Immature natural killer cell (primary cell): ENCODE results near the gene FAM110D. TPM values are rescaled to one million over a fixed set of nuclear protein-coding genes. Genes with fewer than 3 reads are reported as not detected.

Source experiments
- DNase-seq, 3 donors: peaks; one replicate each; pipeline ENCODE4 v3.0.0; 2022; ENCODE audit warnings: mixed read lengths in 1 of 3
- H3K27ac Mint-ChIP-seq, 6 donors: one replicate each; pipeline ENCODE4 v1.8.0; 2020; ENCODE audit warnings: mixed read lengths in 6 of 6, mild to moderate bottlenecking in 5 of 6, inconsistent platforms in 4 of 6, moderate library complexity in 3 of 6
- H3K27me3 Mint-ChIP-seq, 3 donors: one replicate each; pipeline ENCODE4 v1.8.0; 2020 to 2021; ENCODE audit warnings: low read depth in 3 of 3, mild to moderate bottlenecking in 3 of 3, mixed read lengths in 3 of 3, moderate library complexity in 3 of 3, inconsistent platforms in 1 of 3
- H3K36me3 Mint-ChIP-seq, 3 donors: one replicate each; pipeline ENCODE4 v1.8.0; 2020; ENCODE audit warnings: mixed read lengths in 3 of 3, inconsistent platforms in 2 of 3, mild to moderate bottlenecking in 2 of 3
- H3K4me1 Mint-ChIP-seq, 2 donors: one replicate each; pipeline ENCODE4 v1.8.0; 2020; ENCODE audit warnings: inconsistent platforms in 2 of 2, mild to moderate bottlenecking in 2 of 2, mixed read lengths in 2 of 2, moderate library complexity in 1 of 2
- H3K4me3 Mint-ChIP-seq, 5 donors: one replicate each; pipeline ENCODE4 v1.8.0; 2020; ENCODE audit warnings: mild to moderate bottlenecking in 5 of 5, mixed read lengths in 5 of 5, inconsistent platforms in 3 of 5, moderate library complexity in 3 of 5
- H3K9me3 Mint-ChIP-seq, 6 donors: one replicate each; pipeline ENCODE4 v1.8.0; 2020; ENCODE audit warnings: mild to moderate bottlenecking in 6 of 6, mixed read lengths in 6 of 6, inconsistent platforms in 4 of 6, moderate library complexity in 3 of 6
- polyA plus RNA-seq, 3 donors: library from polyadenylated mRNA; unstranded; fragments of 300-500 nt; fragmentation: Illumina TruSeq; gene quantifications; one replicate each; pipeline ENCODE4 v1.2.3, GENCODE V29; 2021

FAM110D gene
- polyA plus RNA-seq, 3 donors from 2014 or later, result not detected

GRCh38 chr1:26145041-26145959 is 13.6 kb upstream of the FAM110D start:
- H3K4me3 Mint-ChIP-seq, result no peak overlapping the region
- peak overlapping the region in 1 of 6 donors; percentile 11 for H3K27ac Mint-ChIP-seq
- H3K36me3 Mint-ChIP-seq, result no peaks in the 10 kb centered on the region

DNA sequence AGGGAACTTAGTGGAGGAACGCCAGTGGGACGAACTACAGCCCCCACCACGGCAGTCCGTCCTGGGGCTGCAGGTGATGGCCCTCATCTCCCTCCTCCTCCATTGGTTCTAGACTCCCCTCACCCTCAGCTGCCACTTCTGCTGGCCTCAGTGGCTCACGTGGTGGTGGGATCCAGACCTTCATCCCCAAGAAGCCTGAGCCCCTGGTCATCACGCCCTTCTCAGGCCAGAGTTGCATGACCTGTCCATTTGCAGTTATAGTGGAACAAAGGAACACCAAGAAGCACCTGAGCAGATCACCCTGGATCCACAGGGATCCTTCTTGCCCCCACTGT is 13.0 kb upstream of the FAM110D start:
- H3K9me3 Mint-ChIP-seq, result no peaks in the 10 kb centered on the region
- no peak for DNase-seq
- H3K4me1 Mint-ChIP-seq, result peaks cover 0 to 8% of the 10 kb centered on the region in 2 donors
- H3K4me3 Mint-ChIP-seq, result no peak overlapping the region
- H3K36me3 Mint-ChIP-seq, result no peaks in the 10 kb centered on the region
- no peak overlapping the region for H3K27ac Mint-ChIP-seq
- H3K27me3 Mint-ChIP-seq, result peaks cover 5 to 18% (median 16%) of the 10 kb centered on the region in 3 donors

More at GRCh38 chr1:26145041-26145959, 13.6 kb upstream of the FAM110D start:
- peaks cover 7 to 18% (median 16%) of the 10 kb centered on the region in 3 donors for H3K27me3 Mint-ChIP-seq
- peaks cover 0 to 8% of the 10 kb centered on the region in 2 donors for H3K4me1 Mint-ChIP-seq
- DNase-seq, result peak; percentile 66 to 73 (median 68)
- no peaks in the 10 kb centered on the region for H3K9me3 Mint-ChIP-seq

DNA sequence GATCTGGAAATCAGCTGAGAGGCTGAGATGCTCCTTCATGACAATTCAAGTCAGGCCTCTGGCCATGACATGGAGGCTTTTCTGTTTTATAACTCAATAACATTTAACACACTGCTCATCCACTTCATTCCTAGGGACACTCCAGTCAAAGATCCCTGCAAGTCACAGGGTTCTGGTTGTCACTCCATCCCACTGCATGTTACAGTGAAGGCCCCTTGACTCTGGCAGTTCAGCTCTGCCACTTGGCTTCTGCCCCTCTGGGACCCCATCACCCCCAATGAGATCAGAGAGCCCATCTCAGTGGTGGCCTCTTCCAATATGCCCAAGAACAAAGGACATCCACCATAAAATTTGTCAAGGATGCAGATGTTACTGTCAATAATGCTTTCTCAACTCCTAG is 10.0 kb upstream of the FAM110D start:
- Mint-ChIP-seq H3K9me3 (no peaks in the 10 kb centered on the region), H3K27ac (no peak overlapping the region), H3K27me3 (peaks cover 6 to 20% (median 8%) of the 10 kb centered on the region in 3 donors), H3K4me1 (peaks cover 0 to 8% of the 10 kb centered on the region in 2 donors), H3K4me3 (no peak overlapping the region), H3K36me3 (no peaks in the 10 kb centered on the region)
- DNase-seq, result no peak

GRCh38 chr1:26153966-26154532 is 4.8 kb upstream of the FAM110D start:
- Mint-ChIP-seq H3K36me3 (no peaks in the 10 kb centered on the region), H3K27ac (no peak overlapping the region), H3K27me3 (peaks cover 9 to 15% (median 12%) of the 10 kb centered on the region in 3 donors), H3K4me3 (no peak overlapping the region), H3K4me1 (peaks cover 0 to 2% of the 10 kb centered on the region in 2 donors), H3K9me3 (no peaks in the 10 kb centered on the region)
- DNase-seq, result no peak

- no peak for DNase-seq
- Mint-ChIP-seq H3K4me1 (peaks cover 0 to 2% of the 10 kb centered on the region in 2 donors), H3K27ac (no peak overlapping the region), H3K27me3 (peaks cover 12 to 15% (median 12%) of the 10 kb centered on the region in 3 donors), H3K36me3 (no peaks in the 10 kb centered on the region), H3K9me3 (peaks cover 0 to 1% (median 0%) of the 10 kb centered on the region in 6 donors), H3K4me3 (no peak overlapping the region)
These were observed 4.1 kb upstream of the FAM110D start for GRCh38 chr1:26154750-26155149.

GRCh38 chr1:26155370-26156284 is 3.3 kb upstream of the FAM110D start:
- no peaks in the 10 kb centered on the region for H3K36me3 Mint-ChIP-seq
- no peak for DNase-seq
- H3K27ac Mint-ChIP-seq, result no peak overlapping the region
- H3K4me3 Mint-ChIP-seq, result no peak overlapping the region
- H3K4me1 Mint-ChIP-seq, result peaks cover 0 to 2% of the 10 kb centered on the region in 2 donors
- H3K9me3 Mint-ChIP-seq, result peaks cover 0 to 2% (median 0%) of the 10 kb centered on the region in 6 donors
- H3K27me3 Mint-ChIP-seq, result peaks cover 14 to 16% (median 15%) of the 10 kb centered on the region in 3 donors

- Mint-ChIP-seq H3K4me3 (no peak overlapping the region), H3K4me1 (peaks cover 0 to 2% of the 10 kb centered on the region in 2 donors), H3K27me3 (peaks cover 14 to 18% (median 17%) of the 10 kb centered on the region in 3 donors), H3K9me3 (peaks cover 0 to 2% (median 0%) of the 10 kb centered on the region in 6 donors), H3K27ac (no peak overlapping the region), H3K36me3 (no peaks in the 10 kb centered on the region)
- DNase-seq, result no peak
These were observed 2.4 kb upstream of the FAM110D start for GRCh38 chr1:26156285-26157038.

DNA sequence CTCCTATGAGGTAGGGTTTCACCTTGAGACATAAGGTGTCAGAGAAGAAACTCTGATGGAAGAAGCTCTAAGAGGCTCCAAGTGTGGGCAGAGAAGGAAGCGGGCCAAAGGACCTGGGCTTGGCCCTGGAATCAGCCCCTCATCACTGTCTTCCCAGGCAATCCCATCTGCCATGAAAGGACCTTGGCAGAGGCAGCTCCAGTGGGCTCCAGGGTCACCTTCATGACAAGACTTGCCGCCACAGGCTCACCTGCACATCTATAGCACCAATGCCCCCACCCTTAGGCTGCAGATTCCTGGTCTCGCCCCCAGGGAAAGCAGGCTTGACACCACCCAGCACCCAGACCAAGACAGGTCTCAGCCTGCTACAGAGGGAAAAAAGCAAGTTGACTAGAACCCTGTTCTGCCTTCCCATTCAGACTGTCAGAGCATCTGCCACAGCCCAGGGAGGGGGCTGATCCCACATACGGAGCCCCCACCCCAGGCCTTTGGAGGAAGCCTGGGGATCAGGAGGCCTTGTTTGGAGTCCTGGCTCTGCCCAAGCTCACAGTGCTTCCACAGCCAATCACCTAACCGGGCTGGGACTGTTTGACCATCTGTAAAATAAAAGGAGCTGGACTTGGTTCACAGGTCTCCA is 490 bp upstream of the FAM110D start:
- Mint-ChIP-seq H3K9me3 (peaks cover 0 to 2% (median 0%) of the 10 kb centered on the region in 6 donors), H3K4me3 (no peak overlapping the region), H3K27me3 (peaks cover 16 to 20% (median 19%) of the 10 kb centered on the region in 3 donors), H3K36me3 (no peaks in the 10 kb centered on the region), H3K4me1 (peaks cover 4 to 6% of the 10 kb centered on the region in 2 donors), H3K27ac (no peak overlapping the region)
- no peak for DNase-seq

DNA sequence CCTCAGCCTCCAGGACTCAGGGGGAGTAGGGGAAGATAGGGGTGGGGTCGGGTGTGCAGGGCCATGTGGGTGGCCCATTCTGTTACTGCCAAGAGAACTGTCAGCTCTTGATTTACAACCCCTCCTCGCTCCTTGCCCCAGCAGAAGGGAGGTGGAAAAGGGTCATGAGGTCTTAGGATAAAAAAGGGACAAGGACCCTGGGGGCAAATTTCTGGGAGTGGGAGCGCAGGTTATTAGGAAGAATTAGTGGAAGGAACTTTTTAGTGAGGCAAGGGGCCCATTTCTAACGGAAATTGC is 812 bp downstream of the FAM110D start:
- peaks cover 4 to 10% of the 10 kb centered on the region in 2 donors for H3K4me1 Mint-ChIP-seq
- H3K9me3 Mint-ChIP-seq, result peaks cover 0 to 2% (median 0%) of the 10 kb centered on the region in 6 donors
- no peak for DNase-seq
- no peak overlapping the region for H3K4me3 Mint-ChIP-seq
- no peaks in the 10 kb centered on the region for H3K36me3 Mint-ChIP-seq
- peaks cover 20 to 21% (median 21%) of the 10 kb centered on the region in 3 donors for H3K27me3 Mint-ChIP-seq
- no peak overlapping the region for H3K27ac Mint-ChIP-seq

DNA sequence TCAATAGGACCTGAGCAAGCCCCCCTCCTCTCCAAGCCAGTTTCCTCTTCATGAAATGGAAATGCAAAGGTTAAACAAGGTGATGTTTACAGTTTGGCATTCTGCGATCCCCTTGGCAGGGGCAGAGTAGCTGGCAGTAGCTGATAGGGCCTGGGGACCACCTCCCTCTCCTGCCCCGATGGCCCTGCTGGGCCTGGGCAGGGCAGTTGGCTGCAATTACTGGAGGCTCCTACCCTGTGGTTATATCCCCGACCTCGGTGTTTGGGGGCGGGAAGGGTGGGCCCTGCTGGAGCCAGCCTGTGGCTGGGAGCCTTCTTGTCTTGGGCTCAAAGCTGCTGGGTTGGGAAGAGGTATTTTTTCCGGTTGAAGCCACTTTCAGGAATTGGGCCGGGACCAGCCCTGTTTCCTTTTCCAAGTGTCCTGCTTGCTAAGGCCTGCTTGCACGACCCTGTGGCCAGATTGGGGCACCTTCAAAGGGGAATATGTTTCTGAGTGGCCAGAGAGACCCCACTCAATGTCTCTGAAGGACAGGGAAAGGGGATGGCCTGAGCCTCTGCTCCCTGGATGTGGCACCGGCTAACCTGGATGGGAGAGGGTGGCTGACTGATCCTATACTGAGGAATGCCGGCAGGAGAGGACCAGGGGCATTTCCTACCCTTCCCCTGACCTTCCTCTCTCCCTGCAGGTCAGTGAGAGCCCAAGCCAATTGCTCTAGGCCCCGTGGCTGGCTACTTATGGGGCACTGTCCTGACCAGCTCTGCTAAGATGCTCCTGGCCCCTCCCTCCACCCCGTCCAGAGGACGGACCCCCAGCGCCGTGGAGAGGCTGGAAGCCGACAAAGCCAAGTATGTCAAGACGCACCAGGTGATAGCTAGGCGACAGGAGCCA is 1.9 kb downstream of the FAM110D start:
- DNase-seq, result no peak
- H3K4me1 Mint-ChIP-seq, result peaks cover 4 to 13% of the 10 kb centered on the region in 2 donors
- no peak overlapping the region for H3K27ac Mint-ChIP-seq
- H3K9me3 Mint-ChIP-seq, result peaks cover 0 to 2% (median 0%) of the 10 kb centered on the region in 6 donors
- no peaks in the 10 kb centered on the region for H3K36me3 Mint-ChIP-seq
- peaks cover 21 to 28% (median 21%) of the 10 kb centered on the region in 3 donors for H3K27me3 Mint-ChIP-seq
- peak overlapping the region in 2 of 5 donors; percentile 18 to 48 for H3K4me3 Mint-ChIP-seq

- Mint-ChIP-seq H3K36me3 (no peaks in the 10 kb centered on the region), H3K4me1 (peaks cover 4 to 13% of the 10 kb centered on the region in 2 donors), H3K9me3 (peaks cover 0 to 2% (median 0%) of the 10 kb centered on the region in 6 donors), H3K27me3 (peaks cover 18 to 28% (median 24%) of the 10 kb centered on the region in 3 donors), H3K4me3 (peak overlapping the region in 2 of 5 donors; percentile 34 to 62), H3K27ac (no peak overlapping the region)
- peak in 2 of 3 donors; percentile 18 to 23 for DNase-seq
These were observed 2.7 kb downstream of the FAM110D start for GRCh38 chr1:26161415-26162219.
